HL-60 (cell line): ENCODE results near the gene SH3RF3.

Experiments
- CTCF ChIP-seq: IDR thresholded peaks from one replicate; pipeline ENCODE4 v1.5.1; 2011; ENCODE audit warnings: low read length, control low read depth, inconsistent platforms; ENCODE audit not compliant: insufficient read depth
- GABPA ChIP-seq: IDR thresholded peaks from 2 replicates; pipeline ENCODE4 v1.6.1; 2012; ENCODE audit warnings: low read depth
- POLR2AphosphoS5 ChIP-seq: IDR thresholded peaks from 2 replicates; pipeline ENCODE4 v1.6.1; 2012; ENCODE audit warnings: low read depth
- REST ChIP-seq: IDR thresholded peaks from 2 replicates; pipeline ENCODE4 v1.6.1; 2012; ENCODE audit warnings: low read depth; ENCODE audit not compliant: insufficient replicate concordance

DNA sequence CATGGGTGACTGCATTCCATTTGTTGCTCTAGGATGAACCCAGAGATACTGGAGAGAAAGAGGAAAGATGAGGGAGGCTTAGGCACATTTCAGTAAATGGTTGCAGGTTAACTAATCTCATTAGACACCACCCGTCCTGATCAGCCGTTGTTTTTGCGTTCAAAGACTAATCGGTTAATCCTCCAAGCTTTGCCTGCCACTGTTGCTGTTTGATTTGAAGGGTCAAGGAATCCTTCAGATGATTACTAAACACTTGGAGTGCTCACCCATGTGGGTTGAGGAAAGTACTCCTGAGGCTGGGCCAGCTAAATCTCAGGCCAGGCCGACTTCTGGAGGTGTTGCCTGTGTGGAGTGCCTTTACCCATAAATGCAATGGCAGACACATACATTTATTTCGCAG, 8.6 kb downstream of the SH3RF3 start:
- TF ChIP-seq REST (no peak), CTCF (no peak), GABPA (no peak), POLR2AphosphoS5 (no peak)
